T-helper 1 cell treated with Interleukin-12 subunit alpha and Interleukin-12 subunit beta and Interleukin-4 antibody, amounts not matched to agents 30 μg/mL and 1 μg/mL, for 36 hours (primary cell): ENCODE measurements around the gene GPX4.

Experiments used
- H3K27ac Mint-ChIP-seq: one replicate; pipeline ENCODE4 v1.8.0; 2021; ENCODE audit warnings: mild to moderate bottlenecking, mixed read lengths
- H3K27me3 Mint-ChIP-seq: one replicate; pipeline ENCODE4 v1.8.0; 2021; ENCODE audit warnings: low read depth, mixed read lengths
- H3K36me3 Mint-ChIP-seq: one replicate; pipeline ENCODE4 v1.8.0; 2021; ENCODE audit warnings: low read depth, mixed read lengths
- H3K4me1 Mint-ChIP-seq: one replicate; pipeline ENCODE4 v1.8.0; 2021; ENCODE audit warnings: low read depth, mixed read lengths
- H3K4me3 Mint-ChIP-seq: one replicate; pipeline ENCODE4 v1.8.0; 2021; ENCODE audit warnings: mild to moderate bottlenecking, moderate library complexity, mixed read lengths
- H3K9me3 Mint-ChIP-seq: one replicate; pipeline ENCODE4 v1.8.0; 2021; ENCODE audit warnings: mixed read lengths

Gene GPX4

DNA sequence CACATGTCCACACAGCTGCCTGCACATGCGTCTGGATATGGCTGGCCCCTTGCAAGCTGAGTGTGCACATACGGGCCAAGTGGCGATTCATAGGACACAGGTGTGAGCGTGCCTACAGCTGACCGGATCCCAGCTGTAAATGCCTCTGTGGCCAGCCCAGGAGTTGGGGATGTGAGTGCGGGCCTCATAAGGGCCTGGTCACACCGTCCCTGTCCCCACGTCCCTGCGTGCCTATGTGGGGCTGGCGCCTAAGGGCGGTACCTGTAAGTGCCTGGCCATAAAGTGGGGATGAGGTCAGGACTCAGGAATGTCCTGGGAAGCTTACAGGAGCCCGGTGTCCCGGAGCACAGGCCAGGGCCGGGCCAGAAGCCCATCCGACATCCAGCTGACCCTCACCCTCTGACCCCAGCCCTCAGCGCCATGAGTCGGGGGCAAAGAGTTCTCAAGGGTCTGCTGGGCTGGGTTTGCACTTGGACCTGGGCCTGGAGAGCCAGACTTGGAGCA lies 38.1 kb upstream of the GPX4 start:
- H3K36me3 Mint-ChIP-seq: peaks cover 12% of the 10 kb centered on the region
- H3K27me3 Mint-ChIP-seq: no peaks in the 10 kb centered on the region
- H3K4me3 Mint-ChIP-seq: peak overlapping the region; percentile 57
- H3K9me3 Mint-ChIP-seq: no peaks in the 10 kb centered on the region
- H3K27ac Mint-ChIP-seq: peak overlapping the region; percentile 62
- peaks cover 23% of the 10 kb centered on the region for H3K4me1 Mint-ChIP-seq

DNA sequence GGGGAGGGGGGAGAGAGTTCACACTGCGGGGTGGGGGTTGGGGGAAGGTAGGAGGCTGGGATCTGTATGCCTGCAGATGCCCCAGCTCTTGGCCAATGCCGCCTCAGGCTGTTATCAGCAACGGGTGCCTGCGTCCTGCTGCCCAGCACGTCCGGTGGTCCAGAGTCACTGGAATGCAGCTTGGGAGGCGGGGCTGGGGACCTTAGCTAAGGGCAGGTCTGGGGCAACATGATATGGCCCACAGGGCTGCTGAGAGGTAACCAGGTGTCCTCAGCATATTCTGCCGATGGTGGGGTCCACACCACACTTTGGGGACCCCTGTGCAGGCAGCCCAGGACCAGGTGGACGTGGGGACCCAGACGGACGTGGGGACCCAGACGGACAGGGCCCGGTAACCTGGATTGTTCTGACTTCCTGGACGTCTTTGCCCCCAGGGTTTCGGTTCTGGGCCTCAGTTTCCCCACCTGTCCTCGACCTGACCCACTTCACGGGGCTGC lies 37.5 kb upstream of the GPX4 start:
- Mint-ChIP-seq H3K4me1 (peaks cover 23% of the 10 kb centered on the region), H3K9me3 (no peaks in the 10 kb centered on the region), H3K27me3 (no peaks in the 10 kb centered on the region), H3K4me3 (peak overlapping the region; percentile 89), H3K36me3 (peaks cover 12% of the 10 kb centered on the region), H3K27ac (no peak overlapping the region)

DNA sequence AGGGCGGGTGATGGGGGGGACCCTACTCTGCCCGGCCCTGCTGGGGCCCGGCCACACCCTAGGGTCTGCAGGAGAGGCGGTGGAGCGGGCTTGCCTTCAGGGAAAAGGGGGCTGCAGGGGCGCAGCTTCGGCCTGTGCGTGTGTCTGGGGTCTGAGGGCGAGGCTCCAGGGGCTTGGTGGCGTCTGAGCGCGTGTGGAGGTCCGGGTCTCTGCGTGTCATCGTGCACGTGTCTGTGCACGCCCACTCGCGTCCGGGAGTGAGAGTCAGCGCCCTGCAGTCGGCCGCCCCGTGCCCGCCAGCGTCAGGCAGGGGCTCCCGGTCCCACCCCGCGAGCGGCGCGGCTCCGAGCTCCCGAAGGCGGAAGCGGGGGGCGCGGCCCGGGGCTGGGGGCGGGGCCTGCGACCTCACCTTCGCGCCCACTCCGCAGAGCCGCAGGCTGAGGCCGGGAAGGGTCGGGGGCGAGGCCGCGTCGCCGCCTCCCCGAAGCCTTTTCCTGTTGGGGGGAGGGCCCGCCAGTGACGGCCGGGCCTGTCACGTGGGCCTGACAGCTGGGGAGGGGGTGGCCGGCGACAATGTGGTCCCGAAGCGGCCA lies 37.0 kb upstream of the GPX4 start, which contains the start of gene ARHGAP45:
TSS of gene ARHGAP45 (plus strand) at position 420 of the 593 bp plus-strand sequence. CDS start 239 bp downstream, outside the sequence.
- H3K27me3 Mint-ChIP-seq: no peaks in the 10 kb centered on the region
- H3K4me1 Mint-ChIP-seq: peaks cover 26% of the 10 kb centered on the region
- peak within 1 kb of the TSS; percentile 89 for H3K4me3 Mint-ChIP-seq
- peak within 1 kb of the TSS; percentile 91 for H3K27ac Mint-ChIP-seq
- peaks cover 15% of the 10 kb centered on the region for H3K36me3 Mint-ChIP-seq
- no peaks in the 10 kb centered on the region for H3K9me3 Mint-ChIP-seq

DNA sequence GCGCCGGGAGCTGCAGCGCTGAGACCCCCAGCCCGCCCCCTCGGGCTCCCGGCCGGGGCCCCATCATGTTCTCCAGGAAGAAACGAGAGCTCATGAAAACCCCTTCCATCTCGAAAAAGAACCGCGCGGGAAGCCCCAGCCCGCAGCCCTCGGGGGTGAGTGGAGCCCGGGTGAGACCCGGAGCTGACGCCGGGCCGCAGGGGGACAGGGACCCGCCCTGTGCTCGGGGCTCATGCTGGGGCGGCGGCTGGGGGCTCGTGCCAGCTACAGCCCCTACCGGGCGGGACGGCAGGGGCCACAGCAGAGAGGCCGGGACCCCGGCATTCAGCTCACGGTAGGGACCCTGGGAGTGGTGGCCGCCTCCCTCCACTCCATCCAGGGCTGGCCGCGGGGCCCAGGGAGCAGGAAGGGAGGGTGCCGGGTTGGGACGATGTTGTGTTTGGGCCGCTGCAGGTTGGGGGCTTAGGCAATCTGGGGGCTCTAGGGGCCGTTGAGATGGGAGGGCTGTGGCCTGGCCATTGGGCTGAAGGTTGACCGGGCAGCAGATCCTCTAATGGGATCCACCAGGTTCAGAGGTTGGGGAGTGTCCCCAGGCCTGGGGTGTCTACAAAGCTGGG lies 36.3 kb upstream of the GPX4 start:
- H3K27ac Mint-ChIP-seq: peak overlapping the region; percentile 91
- peaks cover 29% of the 10 kb centered on the region for H3K4me1 Mint-ChIP-seq
- no peaks in the 10 kb centered on the region for H3K9me3 Mint-ChIP-seq
- H3K36me3 Mint-ChIP-seq: peaks cover 21% of the 10 kb centered on the region
- H3K27me3 Mint-ChIP-seq: no peaks in the 10 kb centered on the region
- H3K4me3 Mint-ChIP-seq: peak overlapping the region; percentile 89

DNA sequence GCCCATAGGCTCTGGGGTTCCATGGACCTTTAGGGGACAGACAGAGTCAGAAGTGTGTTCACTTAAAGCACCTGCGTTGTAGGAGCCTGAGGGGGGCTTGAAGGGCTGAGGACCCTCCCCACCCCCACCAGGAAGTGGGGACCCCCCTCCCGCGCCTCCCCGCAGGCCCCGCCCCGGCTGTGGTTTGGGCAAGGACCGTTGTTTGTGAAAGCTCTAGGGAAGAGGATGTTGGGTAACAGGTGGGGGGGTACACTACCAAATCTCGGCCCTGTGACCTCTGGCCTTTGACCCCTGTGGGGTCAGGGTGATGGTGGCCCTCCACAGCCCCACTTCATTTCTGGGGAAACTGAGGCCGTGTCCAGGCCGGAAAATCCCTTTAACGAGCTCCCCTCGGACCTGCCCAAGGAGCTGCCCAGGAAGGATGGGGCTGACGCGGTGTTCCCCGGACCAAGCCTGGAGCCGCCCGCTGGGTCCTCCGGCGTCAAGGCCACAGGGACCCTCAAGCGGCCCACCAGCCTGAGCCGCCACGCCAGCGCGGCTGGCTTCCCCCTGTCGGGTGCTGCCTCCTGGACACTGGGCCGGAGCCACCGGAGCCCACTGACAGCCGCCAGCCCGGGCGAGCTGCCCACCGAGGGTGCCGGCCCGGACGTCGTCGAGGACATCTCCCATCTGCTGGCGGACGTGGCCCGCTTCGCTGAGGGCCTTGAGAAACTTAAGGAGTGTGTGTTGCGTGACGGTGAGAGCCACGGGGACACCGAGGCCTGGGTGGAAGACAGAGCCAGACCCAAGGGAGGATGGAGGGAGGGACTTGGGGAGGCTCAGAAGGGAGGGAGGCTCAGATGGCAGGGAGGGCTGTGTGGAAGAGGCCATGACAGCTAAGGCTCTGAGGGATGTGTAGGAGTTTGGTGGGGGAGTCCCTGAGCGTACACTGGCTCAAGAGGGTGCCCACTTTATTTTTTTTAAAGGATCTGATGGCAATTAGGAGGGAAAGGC lies 35.5 kb upstream of the GPX4 start:
- Mint-ChIP-seq H3K4me1 (peaks cover 33% of the 10 kb centered on the region), H3K9me3 (no peaks in the 10 kb centered on the region), H3K27me3 (no peaks in the 10 kb centered on the region)

DNA sequence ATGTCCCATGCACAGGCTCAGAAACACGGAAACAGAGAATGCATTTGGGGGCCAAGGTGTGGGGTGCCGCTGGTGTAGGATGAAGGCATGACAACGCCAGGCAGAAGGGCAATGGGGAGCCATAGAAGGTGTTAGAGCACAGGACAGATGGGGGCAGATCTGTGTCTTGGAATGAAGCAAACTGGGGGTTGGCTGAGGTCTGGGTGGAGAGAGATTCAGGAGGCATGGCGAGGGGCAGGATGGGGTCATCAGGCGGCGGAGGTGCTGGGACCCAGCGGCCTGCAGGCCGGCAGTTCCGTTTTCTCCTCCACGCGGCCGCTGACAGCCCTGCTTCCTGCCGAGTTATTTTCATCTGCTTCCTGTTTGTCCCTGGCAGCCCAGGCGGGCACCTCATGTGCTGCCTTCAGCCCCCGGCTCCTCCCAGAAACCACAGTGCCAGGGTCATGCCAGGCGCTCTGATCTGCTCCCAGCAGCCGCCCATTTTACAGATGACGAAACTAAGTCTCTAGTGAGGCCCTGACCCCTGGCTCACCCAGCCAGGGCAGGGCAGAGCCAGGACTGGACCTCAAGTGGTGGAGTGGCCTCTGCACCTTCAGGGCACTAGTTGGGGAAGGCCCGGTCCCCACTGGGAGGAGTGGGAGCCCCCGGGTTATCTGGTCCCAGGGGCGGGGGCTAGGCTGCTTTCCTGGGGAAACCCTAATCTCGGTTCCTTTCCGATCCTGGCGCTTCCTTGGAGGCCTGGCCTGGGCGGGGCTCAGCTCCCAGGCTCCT lies 34.6 kb upstream of the GPX4 start:
- Mint-ChIP-seq H3K9me3 (no peaks in the 10 kb centered on the region), H3K4me1 (peaks cover 34% of the 10 kb centered on the region), H3K27me3 (no peaks in the 10 kb centered on the region), H3K27ac (peak overlapping the region; percentile 87), H3K4me3 (peak overlapping the region; percentile 91), H3K36me3 (peaks cover 34% of the 10 kb centered on the region)

More for the DNA sequence above, 35.5 kb upstream of the GPX4 start:
- Mint-ChIP-seq H3K27ac (peak overlapping the region; percentile 91), H3K36me3 (peaks cover 30% of the 10 kb centered on the region), H3K4me3 (peak overlapping the region; percentile 91)

DNA sequence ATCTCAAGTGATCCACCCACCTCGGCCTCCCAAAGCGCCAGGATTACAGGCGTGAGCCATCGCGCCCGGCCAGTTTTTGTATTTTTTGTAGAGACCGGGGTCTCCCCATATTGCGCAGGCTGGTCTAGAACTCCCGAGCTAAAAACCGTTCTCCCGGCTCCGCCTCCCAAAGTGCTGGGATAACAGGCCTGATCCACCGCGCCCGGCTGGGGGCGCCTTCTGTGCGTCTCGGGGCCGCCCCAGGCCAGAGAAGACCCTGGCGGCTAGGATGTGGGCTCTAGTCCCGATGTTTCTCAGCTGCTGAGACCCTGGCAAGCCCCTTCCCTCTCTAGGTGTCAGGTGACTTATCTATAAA lies 33.2 kb upstream of the GPX4 start:
- H3K4me1 Mint-ChIP-seq: peaks cover 30% of the 10 kb centered on the region
- peak overlapping the region; percentile 91 for H3K4me3 Mint-ChIP-seq
- peaks cover 36% of the 10 kb centered on the region for H3K36me3 Mint-ChIP-seq
- H3K9me3 Mint-ChIP-seq: no peaks in the 10 kb centered on the region
- no peak overlapping the region for H3K27ac Mint-ChIP-seq
- H3K27me3 Mint-ChIP-seq: no peaks in the 10 kb centered on the region

DNA sequence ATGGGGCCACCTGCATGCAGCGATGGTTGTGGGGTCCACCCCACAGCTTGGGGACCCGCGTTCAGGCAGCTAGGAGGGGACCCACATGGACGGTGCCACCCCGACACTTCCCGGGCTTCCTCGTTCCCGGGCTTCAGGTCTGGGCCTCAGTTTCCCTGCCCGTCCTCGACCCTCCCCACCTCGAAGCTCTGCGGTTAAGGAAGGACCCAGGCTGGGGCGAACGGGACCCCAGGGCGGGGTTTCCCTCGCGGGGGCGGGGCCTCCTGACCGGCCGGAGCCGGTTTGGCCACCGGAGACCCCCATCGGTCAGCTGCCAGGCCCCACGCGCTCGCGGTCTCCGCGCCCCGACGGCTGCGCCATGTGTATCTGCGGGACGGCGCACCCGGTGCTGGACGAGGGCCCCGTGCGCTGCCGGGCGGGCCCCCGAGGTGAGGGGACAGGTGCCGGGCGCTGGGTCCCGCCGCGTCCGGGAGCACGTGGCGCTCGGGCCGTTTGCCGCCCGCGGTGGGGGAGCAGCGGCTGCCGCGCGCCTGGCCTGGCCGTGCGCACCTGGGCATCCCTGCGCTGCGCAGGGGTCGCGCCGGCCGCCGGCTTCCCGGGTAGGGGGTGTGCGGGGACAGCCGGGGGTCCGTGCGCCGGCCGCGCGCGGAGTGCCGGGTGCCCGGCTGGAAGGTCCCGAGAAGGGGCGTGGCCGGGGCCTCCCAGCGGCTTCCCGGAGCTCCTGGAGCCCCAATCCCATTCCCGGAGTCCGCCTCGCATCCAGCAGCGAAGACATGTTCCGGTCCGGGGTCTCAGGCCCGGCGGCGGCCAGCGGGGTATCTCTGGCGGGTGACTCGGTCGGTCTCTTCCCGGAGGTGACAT lies 32.6 kb upstream of the GPX4 start:
- Mint-ChIP-seq H3K27ac (peak overlapping the region; percentile 91), H3K4me3 (peak overlapping the region; percentile 72), H3K9me3 (no peaks in the 10 kb centered on the region), H3K4me1 (peaks cover 34% of the 10 kb centered on the region), H3K27me3 (no peaks in the 10 kb centered on the region), H3K36me3 (peaks cover 42% of the 10 kb centered on the region)

DNA sequence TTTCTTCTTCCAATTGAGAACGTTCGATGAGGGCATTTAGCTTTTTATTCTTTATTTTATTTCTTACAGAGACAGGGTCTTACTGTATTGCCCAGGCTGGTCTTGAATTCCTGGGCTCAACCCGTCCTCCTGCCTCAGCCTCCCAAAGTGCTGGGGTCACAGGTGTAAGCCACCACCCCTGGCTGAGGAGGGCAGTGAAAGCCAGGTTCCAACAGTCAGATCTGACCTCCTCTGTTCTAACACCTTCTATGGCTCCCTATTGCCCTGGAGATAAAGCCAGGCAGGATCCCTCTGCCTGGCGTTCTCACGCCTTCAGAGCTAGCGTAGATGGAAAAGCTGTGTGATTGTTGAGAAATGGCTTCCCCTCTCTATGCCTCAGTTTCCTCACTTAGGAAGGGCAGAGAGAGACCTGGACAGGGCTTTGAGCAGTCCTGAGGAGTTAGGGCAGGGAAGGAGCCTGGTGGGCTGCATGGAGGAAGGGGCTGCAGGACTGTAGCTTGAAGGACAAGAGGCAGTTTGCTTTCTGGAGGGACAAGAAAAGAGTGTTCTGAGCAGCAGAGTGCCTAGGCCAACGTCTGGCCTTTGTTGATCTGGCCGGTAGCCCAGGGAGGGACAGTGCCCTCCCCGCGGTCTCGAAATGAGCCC lies 31.3 kb upstream of the GPX4 start:
- Mint-ChIP-seq H3K27me3 (no peaks in the 10 kb centered on the region), H3K4me3 (peak overlapping the region; percentile 72), H3K4me1 (peaks cover 39% of the 10 kb centered on the region), H3K27ac (peak overlapping the region; percentile 91), H3K9me3 (no peaks in the 10 kb centered on the region), H3K36me3 (peaks cover 50% of the 10 kb centered on the region)

DNA sequence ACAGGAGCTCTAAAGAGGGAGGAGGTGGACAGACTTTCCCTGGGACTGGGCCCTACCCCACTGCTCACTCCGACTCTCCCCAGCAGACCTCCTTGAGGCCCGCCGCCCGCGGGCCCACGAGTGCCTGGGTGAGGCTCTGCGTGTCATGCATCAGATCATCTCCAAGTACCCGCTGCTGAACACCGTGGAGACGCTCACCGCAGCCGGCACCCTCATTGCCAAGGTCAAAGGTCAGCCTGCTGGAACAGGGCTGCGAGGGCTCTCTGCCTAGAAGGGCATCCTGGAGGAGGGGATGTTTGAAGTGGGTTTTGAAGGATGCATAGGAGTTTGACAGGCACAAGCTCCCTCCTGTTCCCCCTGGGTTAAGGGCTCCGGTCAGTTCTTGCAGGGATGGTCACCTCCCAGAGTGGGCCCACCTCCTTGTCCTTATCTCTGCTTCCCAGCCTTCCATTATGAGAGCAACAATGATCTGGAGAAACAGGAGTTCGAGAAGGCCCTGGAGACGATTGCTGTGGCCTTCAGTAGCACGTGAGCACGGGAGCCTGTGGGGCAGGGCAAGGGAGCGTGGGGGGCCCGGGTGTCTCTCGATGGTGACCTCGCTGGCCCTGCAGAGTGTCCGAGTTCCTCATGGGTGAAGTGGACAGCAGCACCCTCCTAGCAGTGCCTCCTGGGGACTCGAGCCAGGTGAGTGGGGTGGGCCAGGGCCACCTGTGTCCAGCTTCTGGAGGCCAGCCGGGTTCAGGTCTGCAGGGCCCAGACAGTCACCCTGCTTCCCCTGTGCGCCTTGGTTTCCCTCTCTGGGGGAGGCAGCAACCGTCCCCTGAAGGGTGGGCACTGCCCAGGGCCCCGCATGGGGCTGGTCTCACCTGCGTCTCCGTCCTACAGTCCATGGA lies 30.5 kb upstream of the GPX4 start:
- peak overlapping the region; percentile 48 for H3K4me3 Mint-ChIP-seq
- H3K27ac Mint-ChIP-seq: no peak overlapping the region
- H3K4me1 Mint-ChIP-seq: peaks cover 42% of the 10 kb centered on the region

DNA sequence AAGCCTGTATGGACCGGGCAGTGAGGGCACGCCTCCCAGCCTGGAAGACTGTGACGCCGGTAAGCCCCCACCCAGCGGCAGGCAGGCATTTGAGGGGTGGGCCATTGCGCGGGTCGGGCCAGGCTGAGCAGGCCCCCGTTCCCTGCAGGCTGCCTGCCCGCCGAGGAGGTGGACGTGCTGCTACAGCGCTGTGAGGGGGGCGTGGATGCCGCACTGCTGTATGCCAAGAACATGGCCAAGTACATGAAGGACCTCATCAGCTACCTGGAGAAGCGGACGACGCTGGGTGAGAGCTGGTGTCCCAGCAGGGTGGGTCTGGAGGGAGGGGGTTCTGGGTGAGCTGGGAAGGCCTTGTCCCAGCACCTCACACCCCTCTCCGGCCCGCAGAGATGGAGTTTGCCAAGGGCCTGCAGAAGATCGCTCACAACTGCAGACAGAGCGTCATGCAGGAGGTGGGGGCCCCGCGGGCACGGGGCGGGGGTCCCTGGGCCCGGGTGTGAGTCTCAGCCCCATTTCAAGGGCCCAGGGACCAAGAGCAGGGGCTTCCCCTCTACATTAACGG lies 29.8 kb upstream of the GPX4 start:
- Mint-ChIP-seq H3K27me3 (no peaks in the 10 kb centered on the region), H3K36me3 (peaks cover 49% of the 10 kb centered on the region), H3K9me3 (no peaks in the 10 kb centered on the region), H3K4me1 (peaks cover 37% of the 10 kb centered on the region), H3K4me3 (peak overlapping the region; percentile 44), H3K27ac (peak overlapping the region; percentile 78)

More for the DNA sequence above, 30.5 kb upstream of the GPX4 start:
- peaks cover 54% of the 10 kb centered on the region for H3K36me3 Mint-ChIP-seq
- no peaks in the 10 kb centered on the region for H3K27me3 Mint-ChIP-seq
- H3K9me3 Mint-ChIP-seq: no peaks in the 10 kb centered on the region
